GM23338 (cell line): ENCODE results near the gene FAM78B. TPM values are rescaled to one million over a fixed set of nuclear protein-coding genes. Genes with fewer than 3 reads are reported as not detected.

Source experiments
- ATAC-seq: fragments of 200-7000 bp; cut with Tn5 transposase; 3 replicates; pipeline ENCODE4 v1.9.1; 2020
- DNase-seq: peaks from one replicate; pipeline ENCODE4 v3.0.0-alpha.2; 2015; ENCODE audit warnings: low spot score
- H2AFZ ChIP-seq: fragments of 200-600 bp; sonication (generic); 2 replicates; pipeline ENCODE4 v1.8.0; 2016; ENCODE audit warnings: antibody characterized with exemption, mild to moderate bottlenecking, moderate library complexity
- H3F3A ChIP-seq: fragments of 200-600 bp; sonication (generic); replicated peaks from 2 replicates; pipeline ENCODE4 v1.8.0; 2017; ENCODE audit warnings: antibody characterized with exemption, mixed run types, low read depth
- H3K27ac ChIP-seq: fragments of 200-600 bp; sonication (generic); 2 replicates; pipeline ENCODE4 v1.6.1; 2016; ENCODE audit warnings: low read depth
- H3K27me3 ChIP-seq: fragments of 200-600 bp; sonication (generic); 2 replicates; pipeline ENCODE4 v1.8.0; 2016; ENCODE audit warnings: mild to moderate bottlenecking, mixed run types, moderate library complexity; ENCODE audit not compliant: insufficient read depth
- H3K36me3 ChIP-seq: fragments of 200-600 bp; sonication (generic); 2 replicates; pipeline ENCODE4 v1.8.0; 2016; ENCODE audit warnings: mild to moderate bottlenecking; ENCODE audit not compliant: insufficient read depth
- H3K4me1 ChIP-seq: fragments of 200-600 bp; sonication (generic); 2 replicates; pipeline ENCODE4 v1.8.0; 2016; ENCODE audit warnings: mild to moderate bottlenecking, moderate library complexity; ENCODE audit not compliant: insufficient read depth
- H3K4me2 ChIP-seq: fragments of 200-600 bp; sonication (generic); 2 replicates; pipeline ENCODE4 v1.7.1; 2017; ENCODE audit warnings: mixed run types
- H3K4me3 ChIP-seq: fragments of 200-600 bp; sonication (generic); 2 replicates; pipeline ENCODE4 v1.6.1; 2016; ENCODE audit warnings: mixed run types
- H3K79me2 ChIP-seq: fragments of 200-600 bp; sonication (generic); replicated peaks from 2 replicates; pipeline ENCODE4 v1.8.0; 2017; ENCODE audit warnings: mild to moderate bottlenecking; ENCODE audit not compliant: insufficient read depth
- H3K9me2 ChIP-seq: fragments of 200-600 bp; sonication (generic); 2 replicates; pipeline ENCODE4 v1.8.0; 2017; ENCODE audit not compliant: insufficient read depth
- H4K20me1 ChIP-seq: fragments of 200-600 bp; sonication (generic); replicated peaks from 2 replicates; pipeline ENCODE4 v1.8.0; 2017; ENCODE audit warnings: mild to moderate bottlenecking; ENCODE audit not compliant: insufficient read depth
- H3K27ac Mint-ChIP-seq: 2 replicates; pipeline ENCODE4 v1.8.0; 2020; ENCODE audit warnings: inconsistent platforms, mild to moderate bottlenecking, moderate library complexity, mixed read lengths
- H3K27me3 Mint-ChIP-seq: 3 replicates; pipeline ENCODE4 v1.8.0; 2022; ENCODE audit warnings: low read depth, mild to moderate bottlenecking, moderate library complexity, mixed read lengths, inconsistent platforms; ENCODE audit not compliant: insufficient read depth, poor library complexity
- H3K36me3 Mint-ChIP-seq: 3 replicates; pipeline ENCODE4 v1.8.0; 2021; ENCODE audit warnings: low read depth, mild to moderate bottlenecking, inconsistent platforms, moderate library complexity, mixed read lengths
- H3K4me1 Mint-ChIP-seq: 3 replicates; pipeline ENCODE4 v1.8.0; 2020; ENCODE audit warnings: mild to moderate bottlenecking, inconsistent platforms, mixed read lengths
- H3K4me3 Mint-ChIP-seq: 3 replicates; pipeline ENCODE4 v1.8.0; 2021; ENCODE audit warnings: moderate library complexity, mild to moderate bottlenecking, inconsistent platforms, mixed read lengths
- H3K9me3 Mint-ChIP-seq: 3 replicates; pipeline ENCODE4 v1.8.0; 2020; ENCODE audit warnings: moderate library complexity, mild to moderate bottlenecking, inconsistent platforms, mixed read lengths
- CREB1 ChIP-seq: fragments of 250-450 bp; sonication (Bioruptor Pico); IDR thresholded peaks from 2 replicates; pipeline ENCODE4 v1.5.0; 2020; ENCODE audit warnings: low read depth, mild to moderate bottlenecking, moderate library complexity
- CTCF ChIP-seq, 2 experiments: fragments of 200-600 bp in 1 of 2; sonication (generic) in 1 of 2; conservative IDR thresholded peaks; 2 replicates each; pipeline versions ENCODE4 v1.5.1 to v1.6.1; 2016 to 2017; ENCODE audit warnings: antibody characterized with exemption in 2 of 2, low read depth in 2 of 2, mild to moderate bottlenecking in 2 of 2, moderate library complexity in 1 of 2
- EZH2 ChIP-seq: fragments of 200-600 bp; sonication (generic); IDR thresholded peaks from one replicate; pipeline ENCODE4 v1.8.0; 2017; ENCODE audit warnings: antibody characterized with exemption, mild to moderate bottlenecking, low read depth; ENCODE audit not compliant: unreplicated experiment
- EZH2phosphoT487 ChIP-seq: fragments of 200-600 bp; sonication (generic); IDR thresholded peaks from one replicate; pipeline ENCODE4 v1.8.1; 2018; ENCODE audit warnings: antibody characterized with exemption; ENCODE audit not compliant: unreplicated experiment
- JUNB ChIP-seq: IDR thresholded peaks from one replicate; pipeline ENCODE4 v1.6.1; 2016; ENCODE audit warnings: antibody characterized with exemption; ENCODE audit not compliant: unreplicated experiment
- NANOG ChIP-seq: IDR thresholded peaks from 2 replicates; pipeline ENCODE4 v1.6.1; 2016; ENCODE audit warnings: antibody characterized with exemption, borderline replicate concordance
- POLR2AphosphoS5 ChIP-seq: IDR thresholded peaks from 2 replicates; pipeline ENCODE4 v1.6.1; 2016; ENCODE audit warnings: antibody characterized with exemption, low read depth
- STAT1 ChIP-seq: IDR thresholded peaks from one replicate; pipeline ENCODE4 v1.6.1; 2016; ENCODE audit warnings: antibody characterized with exemption; ENCODE audit not compliant: unreplicated experiment
- ZNF114 ChIP-seq: fragments of 250-450 bp; sonication (Bioruptor Pico); IDR thresholded peaks from 2 replicates; pipeline ENCODE4 v1.5.0; 2020; ENCODE audit warnings: mild to moderate bottlenecking, moderate library complexity
- ZNF331 ChIP-seq: fragments of 250-450 bp; sonication (Bioruptor Pico); IDR thresholded peaks from 2 replicates; pipeline ENCODE4 v1.5.0; 2020; ENCODE audit warnings: low read depth, mild to moderate bottlenecking, moderate library complexity
- ZNF462 ChIP-seq: fragments of 250-450 bp; sonication (Bioruptor Pico); IDR thresholded peaks from 2 replicates; pipeline ENCODE4 v1.5.0; 2020; ENCODE audit warnings: mild to moderate bottlenecking, moderate library complexity
- polyA plus RNA-seq: library from polyadenylated mRNA; unstranded; fragments of >200 nt; fragmentation: Nextera tagmentation; extraction: Ambion mirVana; gene quantifications from 2 replicates; pipeline ENCODE4 v1.2.1, GENCODE V29; 2016
- total RNA-seq: library from RNA; depleted of rRNA; stranded (reverse); fragments of >200 nt; shearing (Covaris generic); gene quantifications from 2 replicates; pipeline ENCODE4 v1.2.3, GENCODE V29; 2014
- TF ChIP-seq, protein P1 (sequence below): IDR thresholded peaks from 2 replicates; pipeline ENCODE4 v1.6.1; 2016; ENCODE audit warnings: antibody characterized with exemption
- TF ChIP-seq, protein P2 (sequence below): IDR thresholded peaks from one replicate; pipeline ENCODE4 v1.6.1; 2018; ENCODE audit warnings: antibody characterized with exemption; ENCODE audit not compliant: unreplicated experiment

FAM78B gene
- total and polyA plus RNA-seq, 2 experiments from 2014 or later: 1.6 to 4.6 TPM

- H3K4me1 ChIP-seq: no peaks in the 10 kb centered on the region; the same call in 1 of the 2 replicates
- DNase-seq (no peak), ATAC-seq (no peak)
- H3K79me2 ChIP-seq: no peaks in the 10 kb centered on the region
- H3K27me3 ChIP-seq: no peaks in the 10 kb centered on the region
- peaks cover 14% of the 10 kb centered on the region for H3K27me3 Mint-ChIP-seq
- peaks cover 10% of the 10 kb centered on the region for H3K4me1 Mint-ChIP-seq
- no peaks in the 10 kb centered on the region for H3F3A ChIP-seq
- TF ChIP-seq ZNF331 (no peak), CREB1 (no peak), EZH2 (no peak), POLR2AphosphoS5 (no peak), ZNF114 (CRISPR knock-in tag) (no peak), EZH2phosphoT487 (no peak), ZNF462 (CRISPR knock-in tag) (no peak), STAT1 (no peak), CTCF (conservative IDR thresholded peaks at IDR 0.05; ENCODE audit: low read depth in 2 of 2) (no peak), NANOG (no peak), JUNB (no peak)
- TF ChIP-seq, protein P1, sequence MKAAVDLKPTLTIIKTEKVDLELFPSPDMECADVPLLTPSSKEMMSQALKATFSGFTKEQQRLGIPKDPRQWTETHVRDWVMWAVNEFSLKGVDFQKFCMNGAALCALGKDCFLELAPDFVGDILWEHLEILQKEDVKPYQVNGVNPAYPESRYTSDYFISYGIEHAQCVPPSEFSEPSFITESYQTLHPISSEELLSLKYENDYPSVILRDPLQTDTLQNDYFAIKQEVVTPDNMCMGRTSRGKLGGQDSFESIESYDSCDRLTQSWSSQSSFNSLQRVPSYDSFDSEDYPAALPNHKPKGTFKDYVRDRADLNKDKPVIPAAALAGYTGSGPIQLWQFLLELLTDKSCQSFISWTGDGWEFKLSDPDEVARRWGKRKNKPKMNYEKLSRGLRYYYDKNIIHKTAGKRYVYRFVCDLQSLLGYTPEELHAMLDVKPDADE: no peak
- TF ChIP-seq, protein P2, sequence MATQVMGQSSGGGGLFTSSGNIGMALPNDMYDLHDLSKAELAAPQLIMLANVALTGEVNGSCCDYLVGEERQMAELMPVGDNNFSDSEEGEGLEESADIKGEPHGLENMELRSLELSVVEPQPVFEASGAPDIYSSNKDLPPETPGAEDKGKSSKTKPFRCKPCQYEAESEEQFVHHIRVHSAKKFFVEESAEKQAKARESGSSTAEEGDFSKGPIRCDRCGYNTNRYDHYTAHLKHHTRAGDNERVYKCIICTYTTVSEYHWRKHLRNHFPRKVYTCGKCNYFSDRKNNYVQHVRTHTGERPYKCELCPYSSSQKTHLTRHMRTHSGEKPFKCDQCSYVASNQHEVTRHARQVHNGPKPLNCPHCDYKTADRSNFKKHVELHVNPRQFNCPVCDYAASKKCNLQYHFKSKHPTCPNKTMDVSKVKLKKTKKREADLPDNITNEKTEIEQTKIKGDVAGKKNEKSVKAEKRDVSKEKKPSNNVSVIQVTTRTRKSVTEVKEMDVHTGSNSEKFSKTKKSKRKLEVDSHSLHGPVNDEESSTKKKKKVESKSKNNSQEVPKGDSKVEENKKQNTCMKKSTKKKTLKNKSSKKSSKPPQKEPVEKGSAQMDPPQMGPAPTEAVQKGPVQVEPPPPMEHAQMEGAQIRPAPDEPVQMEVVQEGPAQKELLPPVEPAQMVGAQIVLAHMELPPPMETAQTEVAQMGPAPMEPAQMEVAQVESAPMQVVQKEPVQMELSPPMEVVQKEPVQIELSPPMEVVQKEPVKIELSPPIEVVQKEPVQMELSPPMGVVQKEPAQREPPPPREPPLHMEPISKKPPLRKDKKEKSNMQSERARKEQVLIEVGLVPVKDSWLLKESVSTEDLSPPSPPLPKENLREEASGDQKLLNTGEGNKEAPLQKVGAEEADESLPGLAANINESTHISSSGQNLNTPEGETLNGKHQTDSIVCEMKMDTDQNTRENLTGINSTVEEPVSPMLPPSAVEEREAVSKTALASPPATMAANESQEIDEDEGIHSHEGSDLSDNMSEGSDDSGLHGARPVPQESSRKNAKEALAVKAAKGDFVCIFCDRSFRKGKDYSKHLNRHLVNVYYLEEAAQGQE: no peak
- H3K4me3 Mint-ChIP-seq: no peak overlapping the region
- no peak overlapping the region for H3K27ac ChIP-seq
- H3K36me3 Mint-ChIP-seq: no peaks in the 10 kb centered on the region
- no peaks in the 10 kb centered on the region for H4K20me1 ChIP-seq
- no peak overlapping the region for H3K27ac Mint-ChIP-seq
- no peak overlapping the region for H3K4me3 ChIP-seq
- no peaks in the 10 kb centered on the region for H3K9me3 Mint-ChIP-seq
- H2AFZ ChIP-seq: no peak overlapping the region
- no peaks in the 10 kb centered on the region for H3K9me2 ChIP-seq
- H3K36me3 ChIP-seq: no peaks in the 10 kb centered on the region
- no peak overlapping the region for H3K4me2 ChIP-seq
These were observed 82.9 kb downstream of the FAM78B start for GRCh38 chr1:166083887-166084286.
